8988T (cell line): Measurements from ENCODE around the gene CBX6.
"Not testable (repeated sequence)": the region's sequence is repeated elsewhere in the genome, so short reads cannot be mapped to it uniquely, and the experiment has no call there.

Experiments
- DNase-seq: peaks from one replicate; pipeline ENCODE4 v3.0.0; 2011

CBX6 gene

DNA sequence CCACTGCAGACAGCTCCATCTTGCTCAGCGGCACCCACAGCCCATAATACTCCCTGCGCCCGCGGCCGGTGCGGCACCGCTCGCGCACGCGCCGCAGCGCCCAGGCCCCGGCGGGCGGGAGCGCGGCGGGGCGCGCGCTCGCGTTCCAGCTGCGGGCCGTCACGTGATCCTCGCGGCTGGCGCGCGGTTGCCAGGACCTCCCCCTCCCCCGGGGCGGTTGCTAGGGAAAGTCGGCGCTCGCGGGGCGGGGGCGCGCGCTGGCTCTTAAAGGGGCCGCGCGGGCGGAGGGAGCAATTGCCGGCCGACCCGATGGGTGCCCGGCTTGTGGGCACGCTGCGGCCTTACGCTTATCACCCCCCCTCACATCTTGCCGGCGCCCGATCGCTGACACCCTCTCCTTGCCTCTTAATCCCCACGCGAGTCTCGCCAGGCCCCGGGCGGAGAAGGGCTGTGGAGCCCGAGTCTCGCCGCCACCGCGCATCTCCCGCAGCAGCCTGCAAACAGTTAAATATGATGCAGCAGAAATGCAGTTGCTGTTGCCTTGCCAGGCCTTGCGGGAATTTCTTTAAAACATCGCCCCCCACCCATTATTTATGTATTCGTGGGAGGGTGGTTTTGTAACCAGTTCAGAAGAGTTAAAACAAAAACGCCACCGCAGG, at the start of gene CBX6:
Gene CBX6 (minus strand): TSS at position 45 of the 659 bp plus-strand sequence. CDS start 26 bp downstream, at position 19.
- DNase-seq: peak; percentile 98

DNA sequence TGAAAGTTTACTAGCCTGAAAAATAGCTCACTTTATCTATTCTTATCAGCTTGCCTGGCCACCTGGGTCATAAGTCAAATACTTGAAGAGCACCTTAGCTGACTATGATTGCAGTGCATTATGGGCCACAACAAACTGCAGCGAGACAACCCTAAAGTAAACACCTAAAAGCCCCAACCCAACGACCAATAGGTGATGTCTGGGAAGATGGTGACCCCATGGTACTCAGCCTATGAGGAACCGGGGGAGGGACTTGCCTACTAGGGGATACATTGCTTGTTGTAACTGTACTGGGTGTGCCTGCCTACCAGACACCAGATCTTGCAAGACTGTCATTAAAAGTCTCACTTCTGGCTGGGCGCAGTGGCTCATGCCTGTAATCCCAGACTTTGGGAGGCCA, 49.8 kb upstream of the CBX6 start:
- no peak for DNase-seq

DNA sequence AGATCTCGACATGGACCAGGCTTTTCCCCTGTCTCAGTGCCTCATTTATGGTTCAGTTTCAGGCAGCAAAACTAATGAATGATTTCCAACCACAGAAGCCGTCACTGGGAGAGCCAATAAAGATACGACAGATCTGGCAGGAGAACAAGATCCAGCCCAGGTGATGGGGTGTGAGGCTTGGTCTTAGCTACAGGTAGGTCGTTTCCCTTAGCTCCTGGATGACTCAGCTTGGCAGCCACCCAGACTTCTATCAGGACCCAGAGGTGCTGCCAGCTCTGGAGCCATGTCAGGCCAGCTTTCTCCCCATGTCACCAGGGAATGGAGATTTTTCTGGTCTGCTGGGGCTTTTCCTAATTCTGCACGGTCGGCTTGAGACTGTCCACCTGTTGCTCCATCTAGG, 49.1 kb upstream of the CBX6 start:
- DNase-seq: no peak

DNA sequence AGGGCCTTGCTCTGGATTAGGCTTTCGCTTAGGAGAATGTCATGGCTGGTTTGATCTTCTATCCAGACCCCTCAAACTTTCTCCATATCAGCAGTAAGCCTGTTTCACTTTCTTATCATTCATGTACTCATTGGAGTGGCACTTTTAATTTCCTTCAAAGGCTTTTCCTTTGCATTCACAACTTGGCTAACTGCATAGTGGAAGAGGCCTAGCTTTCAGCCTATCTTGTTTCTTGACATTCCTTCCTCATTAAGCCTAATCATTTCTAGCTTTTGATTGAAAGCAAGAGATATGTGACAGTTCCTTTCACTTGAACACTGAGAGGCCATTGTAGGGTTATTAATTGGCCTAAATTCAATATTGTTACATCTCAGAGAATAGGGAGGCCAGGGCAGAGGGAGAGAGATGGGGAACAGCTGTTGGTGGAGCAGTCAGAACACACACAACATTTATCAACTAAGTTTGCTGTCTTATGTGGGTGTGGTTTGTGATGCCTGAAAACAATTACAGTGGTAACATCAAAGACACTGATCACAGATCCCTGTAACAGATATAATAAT, 47.7 kb upstream of the CBX6 start:
- no peak for DNase-seq

DNA sequence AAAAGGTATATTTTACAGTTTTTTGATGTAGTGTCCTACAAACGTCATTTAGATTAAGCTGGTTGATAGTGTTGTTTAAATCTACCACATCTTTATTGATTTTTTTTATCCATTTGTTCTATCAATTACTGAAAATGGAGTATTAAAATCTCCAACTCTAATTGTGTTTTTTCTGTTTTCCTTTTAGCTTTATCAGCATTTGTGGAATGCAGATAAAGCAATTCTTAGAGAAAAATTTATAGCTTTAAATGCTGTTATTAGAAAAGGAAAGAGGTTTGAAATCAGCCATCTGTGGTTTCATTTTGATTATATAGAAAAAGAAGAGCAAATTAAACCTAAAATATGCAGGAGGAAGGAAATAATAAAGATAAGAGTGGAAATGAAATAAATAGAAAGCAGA, 39.4 kb upstream of the CBX6 start:
- DNase-seq: no peak

DNA sequence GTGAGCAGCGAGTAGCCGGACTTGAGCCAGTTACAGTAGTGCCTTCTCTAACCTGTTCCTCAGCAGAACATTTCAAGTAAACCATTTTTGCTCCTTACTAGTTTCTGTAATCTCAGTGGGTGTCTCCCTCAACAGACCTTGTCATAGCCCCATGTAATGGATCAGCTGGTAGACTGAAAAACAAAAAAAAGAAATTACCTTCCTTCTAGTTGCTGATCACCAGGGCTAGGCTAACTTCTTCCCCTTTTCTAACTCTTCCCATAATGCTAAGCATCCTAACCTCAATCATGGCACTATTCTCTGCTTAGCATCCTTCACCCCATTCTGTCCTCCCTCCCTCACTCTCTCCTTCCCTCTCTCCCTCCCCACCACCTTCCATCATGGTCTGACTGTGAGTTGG, 35.8 kb upstream of the CBX6 start:
- DNase-seq: no peak

DNA sequence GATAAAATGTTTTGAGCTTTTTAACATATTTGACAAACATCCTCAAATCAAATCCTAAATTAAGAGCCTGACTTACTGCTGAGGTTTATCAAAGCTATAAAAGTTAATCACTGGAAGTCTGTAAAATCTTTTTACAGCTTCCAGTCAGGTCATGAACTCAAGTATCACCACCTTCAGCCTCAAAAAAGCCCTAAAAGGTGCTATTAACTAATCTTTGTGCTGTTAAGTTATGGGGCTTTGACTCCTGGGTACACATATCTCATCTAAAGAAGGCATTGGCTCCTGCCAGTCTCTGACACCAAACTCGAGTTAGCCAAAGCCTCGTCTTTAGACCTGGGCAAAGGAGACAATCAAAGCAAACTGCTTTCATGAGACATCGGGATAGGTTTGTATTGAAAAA, 34.0 kb upstream of the CBX6 start:
- DNase-seq: no peak

DNA sequence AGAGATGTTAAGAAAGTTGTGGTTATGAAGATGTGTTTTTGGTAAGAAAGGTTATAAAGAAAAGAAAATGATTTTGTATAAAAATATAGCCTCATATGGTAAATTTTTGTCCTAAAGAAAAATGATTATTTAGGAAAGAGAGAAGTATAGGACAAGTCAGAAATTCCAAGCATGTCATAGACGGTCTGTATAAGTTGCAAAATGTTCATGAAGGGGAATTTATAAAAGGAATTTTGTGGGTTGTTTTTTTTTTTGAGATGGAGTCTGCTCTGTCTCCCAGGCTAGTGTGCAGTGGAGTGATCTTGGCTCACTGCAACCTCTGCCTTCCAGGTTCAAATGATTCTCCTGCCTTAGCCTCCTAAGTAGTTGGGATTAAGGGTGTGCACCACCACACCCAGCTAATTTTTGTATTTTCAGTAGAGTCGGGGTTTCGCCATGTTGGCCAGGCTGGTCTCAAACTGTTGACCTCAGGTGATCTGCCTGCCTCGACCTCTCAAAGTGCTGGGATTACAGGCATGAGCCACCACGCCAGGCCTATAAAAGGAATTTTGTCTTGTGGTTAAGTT, 32.1 kb upstream of the CBX6 start:
- not testable (repeated sequence) for DNase-seq

DNA sequence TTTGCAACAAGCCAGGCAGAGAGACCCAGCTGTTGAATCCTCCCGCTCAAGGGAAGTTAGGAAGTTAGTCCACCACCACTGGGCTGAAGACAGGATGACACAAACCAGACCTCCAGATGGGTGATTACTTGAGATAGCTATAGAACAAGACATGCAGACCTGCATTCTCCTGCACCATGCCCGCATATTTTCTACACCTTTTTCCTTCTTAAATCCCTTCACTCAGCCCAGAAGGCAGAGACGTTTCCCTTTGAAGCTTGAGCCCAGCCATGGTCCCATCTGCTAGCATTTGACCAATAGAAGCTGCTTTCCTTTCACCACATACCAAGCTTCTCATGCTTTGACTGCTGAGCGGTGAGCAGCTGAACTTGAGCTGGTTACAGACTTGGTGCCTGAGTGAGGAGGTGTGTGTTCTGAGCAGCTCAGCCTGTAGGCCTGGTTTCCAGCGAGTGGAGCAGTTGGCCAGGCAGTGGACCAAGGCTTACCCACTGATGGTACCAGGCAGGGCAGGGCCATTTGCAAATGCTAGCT, 29.2 kb upstream of the CBX6 start:
- no peak for DNase-seq

DNA sequence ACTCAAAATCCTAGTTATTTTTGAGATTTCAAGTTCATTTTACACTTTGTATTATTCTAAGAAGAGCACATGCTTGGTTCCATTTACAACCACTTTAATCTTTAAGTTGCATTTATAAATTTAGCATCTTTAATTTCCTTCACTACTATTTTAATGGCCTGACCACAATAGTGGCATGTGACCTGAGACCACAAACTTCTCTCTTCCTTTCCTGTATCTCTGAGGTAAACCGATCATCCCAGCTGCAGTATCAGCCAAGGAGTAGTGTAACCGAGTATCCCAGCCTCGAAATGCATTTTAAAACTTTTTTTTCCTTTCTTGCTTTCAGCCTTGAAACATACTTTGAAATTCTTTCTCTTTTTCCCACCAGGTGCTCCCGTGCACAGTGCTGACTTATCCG, 28.7 kb upstream of the CBX6 start:
- no peak for DNase-seq

DNA sequence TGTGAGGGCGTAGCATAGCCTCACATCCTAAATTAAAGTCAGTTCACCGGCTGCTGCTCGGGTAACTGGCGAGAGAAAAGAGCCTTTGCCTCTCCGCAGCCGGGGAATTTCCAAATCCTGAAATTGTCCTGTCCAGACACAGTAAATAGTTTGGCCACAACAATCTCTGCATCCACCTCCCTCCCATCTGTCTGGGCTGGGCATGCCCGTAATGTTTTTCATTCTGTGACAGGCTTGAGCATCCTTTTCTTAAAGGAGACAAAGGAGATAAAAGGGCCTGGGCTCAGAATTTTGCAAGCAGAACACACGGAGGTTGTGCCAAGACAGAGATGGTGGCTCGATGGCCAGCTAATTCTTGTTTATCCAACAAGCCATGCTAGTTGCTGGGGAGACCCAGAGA, 19.2 kb upstream of the CBX6 start:
- DNase-seq: no peak

DNA sequence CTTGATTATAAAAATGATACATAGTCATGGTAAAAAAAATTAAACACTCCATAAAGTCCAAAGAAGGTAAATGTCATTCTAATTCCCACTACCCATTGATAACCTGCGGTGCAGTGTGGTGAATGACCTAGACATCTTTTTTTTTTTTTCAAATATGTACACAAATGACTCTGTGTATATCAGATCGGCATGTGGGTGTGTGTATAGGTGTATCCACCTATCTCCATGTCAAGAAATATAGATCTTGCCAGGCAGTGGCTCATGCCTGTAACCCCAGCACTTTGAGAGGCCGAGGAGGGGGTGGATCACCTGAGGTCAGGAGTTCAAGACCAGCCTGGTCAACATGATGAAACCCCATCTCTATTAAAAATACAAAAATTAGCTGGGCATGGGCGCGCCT, 18.4 kb upstream of the CBX6 start:
- no peak for DNase-seq

DNA sequence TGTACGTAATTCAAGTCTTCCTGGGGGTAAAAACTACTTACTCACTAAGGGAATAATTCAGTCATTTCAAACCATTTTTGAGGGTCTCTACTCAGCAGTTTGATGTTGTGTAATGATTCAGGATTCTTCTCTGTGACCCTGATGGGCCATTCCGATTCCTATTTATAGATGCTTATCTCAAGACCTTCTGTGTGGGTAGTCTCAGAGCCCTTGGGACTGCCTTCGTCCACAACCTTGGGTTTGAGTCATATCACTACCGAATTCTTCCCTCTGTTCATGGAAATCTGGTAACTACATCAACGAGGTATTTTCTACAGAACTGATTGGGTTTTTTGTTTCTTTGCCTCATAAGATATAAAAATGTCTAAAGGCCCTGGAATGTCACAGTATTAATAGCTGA, 14.3 kb upstream of the CBX6 start:
- no peak for DNase-seq

DNA sequence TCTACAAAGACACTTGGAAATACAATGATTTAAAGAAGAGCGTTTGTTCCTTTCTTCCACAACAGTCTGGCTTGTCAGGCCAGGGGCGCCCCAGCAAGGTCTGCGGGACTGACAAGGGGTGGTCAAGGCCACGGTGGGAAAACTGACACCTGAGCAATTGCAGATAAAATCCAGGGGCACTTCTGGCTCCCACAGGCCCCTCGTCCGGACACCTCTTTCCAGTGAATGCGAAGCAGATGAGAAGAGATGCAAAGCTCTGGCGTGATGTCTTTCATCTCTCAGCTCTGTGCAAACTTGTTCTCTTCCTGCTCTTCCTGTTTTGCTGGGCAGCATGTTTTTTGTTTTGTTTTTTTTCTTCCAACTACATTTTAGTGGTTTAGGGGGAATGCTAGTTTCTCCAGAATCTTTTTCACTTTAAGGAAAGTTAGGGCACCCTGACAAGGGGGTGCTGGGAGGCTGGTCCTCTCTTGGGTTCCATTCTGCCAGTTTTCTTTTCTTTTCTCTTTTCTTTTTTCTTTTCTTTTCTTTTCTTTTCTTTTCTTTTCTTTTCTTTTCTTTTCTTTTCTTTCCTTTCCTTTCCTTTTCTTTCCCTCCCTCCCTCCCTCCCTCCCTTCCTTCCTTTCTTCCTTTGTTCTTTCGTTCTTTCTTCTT, 11.1 kb upstream of the CBX6 start:
- no peak for DNase-seq

DNA sequence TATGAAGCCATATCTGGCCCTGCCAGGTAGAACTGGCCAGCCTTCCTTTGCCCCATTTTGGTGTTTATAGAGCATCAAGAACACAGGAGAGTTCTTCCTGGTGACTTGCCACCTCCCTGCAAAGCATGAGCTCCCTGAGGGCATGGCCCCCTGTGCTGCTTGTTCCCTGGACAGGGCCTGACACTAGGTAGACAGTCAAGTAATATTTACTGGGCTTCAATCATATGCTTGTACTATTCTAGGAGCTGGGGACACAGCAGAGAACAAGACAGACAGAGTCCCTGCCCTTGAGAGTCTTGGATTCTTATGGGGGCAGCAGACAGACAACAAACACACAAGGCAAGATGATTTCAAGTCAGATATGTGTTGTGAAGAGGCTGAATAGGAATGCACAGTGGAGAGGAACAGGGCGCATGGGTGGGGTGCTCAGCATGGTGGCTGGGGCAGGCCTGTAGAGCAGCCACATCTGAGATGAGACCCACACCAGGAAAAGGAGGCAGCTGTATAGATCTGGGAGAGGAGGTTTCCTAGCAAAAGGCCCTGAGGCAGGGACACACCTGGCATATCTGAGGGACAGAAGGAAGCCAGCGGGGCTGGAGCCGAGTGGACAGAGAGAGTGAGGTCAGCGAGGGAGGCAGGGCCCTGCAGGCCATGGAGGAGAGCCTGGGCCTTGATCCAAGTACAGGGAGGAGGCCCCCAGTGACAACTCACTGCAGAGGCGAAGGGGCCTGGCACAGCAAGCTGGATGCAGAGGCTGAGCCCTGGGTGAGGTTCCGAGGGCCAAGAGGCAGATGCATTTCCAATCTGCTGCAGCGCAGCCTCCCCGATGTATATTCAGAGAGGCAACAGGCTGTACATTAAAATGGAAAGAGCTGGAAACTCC, 10.2 kb upstream of the CBX6 start:
- DNase-seq: no peak

DNA sequence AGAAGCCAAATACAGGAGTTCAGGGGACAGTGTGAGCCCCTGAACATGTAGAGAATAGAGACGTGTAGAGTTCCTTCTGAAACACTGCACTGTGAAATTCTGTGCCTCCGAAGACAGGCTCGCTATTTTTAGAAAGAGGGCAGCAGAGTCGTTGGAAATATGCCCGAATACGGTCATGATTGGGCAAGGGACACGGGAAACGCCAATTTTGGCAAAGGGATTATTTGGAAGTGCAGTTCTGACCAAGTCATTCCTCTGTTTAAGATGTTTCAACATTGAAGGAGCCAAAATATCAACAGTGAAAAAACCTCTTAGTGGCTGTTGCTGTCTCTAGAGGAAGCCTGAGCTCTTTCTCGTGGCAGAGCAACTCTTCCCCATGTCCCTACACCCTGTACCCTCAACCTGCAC, 9.5 kb upstream of the CBX6 start:
- no peak for DNase-seq

DNA sequence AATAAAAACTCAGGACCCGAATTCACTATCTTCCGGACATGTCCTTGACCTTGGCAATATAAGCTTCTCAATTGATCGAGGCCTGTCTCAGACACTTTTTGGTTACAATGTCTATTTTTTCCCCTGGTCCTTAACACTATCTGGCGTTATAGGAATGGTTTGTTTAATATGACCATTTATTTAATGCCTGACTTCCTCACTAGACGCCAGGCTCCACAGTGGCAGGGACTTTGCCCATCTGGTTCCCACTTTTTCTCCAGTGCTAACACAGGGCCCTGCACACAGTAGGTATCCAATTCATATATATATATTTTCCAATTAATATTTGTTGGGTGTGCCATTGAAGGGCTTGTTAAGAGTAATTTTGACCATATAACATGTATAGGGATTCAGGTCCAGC, 7.9 kb upstream of the CBX6 start:
- DNase-seq: no peak

DNA sequence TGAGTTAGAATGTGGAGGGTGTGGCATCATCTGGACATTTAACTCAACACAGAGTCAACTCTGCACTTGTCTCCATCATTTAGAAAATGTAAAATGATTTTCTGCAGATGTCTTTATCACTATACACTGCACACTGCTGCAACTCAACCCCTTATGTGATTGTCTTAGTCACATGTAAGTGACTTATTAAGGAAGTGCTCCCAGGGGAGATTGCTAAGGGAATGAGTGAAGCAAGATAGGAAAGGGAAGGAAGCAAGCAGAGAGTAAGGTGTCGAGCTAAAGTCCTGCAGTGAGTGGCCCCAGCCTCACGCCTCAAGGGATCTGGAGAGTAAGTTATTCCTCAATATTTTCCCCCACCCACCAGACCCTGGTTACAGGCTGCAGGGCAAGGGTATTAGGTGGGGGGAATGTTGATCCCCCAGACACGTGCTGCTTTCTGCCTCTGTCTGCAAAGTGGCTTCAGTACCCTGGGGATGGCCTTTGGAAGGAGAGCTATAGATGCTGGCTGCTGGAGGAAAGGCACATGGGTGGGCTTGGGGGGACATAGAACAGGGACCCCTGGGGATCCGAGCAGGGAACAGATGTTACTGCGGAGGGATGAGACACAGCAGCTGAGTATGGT, 7.2 kb upstream of the CBX6 start:
- no peak for DNase-seq

DNA sequence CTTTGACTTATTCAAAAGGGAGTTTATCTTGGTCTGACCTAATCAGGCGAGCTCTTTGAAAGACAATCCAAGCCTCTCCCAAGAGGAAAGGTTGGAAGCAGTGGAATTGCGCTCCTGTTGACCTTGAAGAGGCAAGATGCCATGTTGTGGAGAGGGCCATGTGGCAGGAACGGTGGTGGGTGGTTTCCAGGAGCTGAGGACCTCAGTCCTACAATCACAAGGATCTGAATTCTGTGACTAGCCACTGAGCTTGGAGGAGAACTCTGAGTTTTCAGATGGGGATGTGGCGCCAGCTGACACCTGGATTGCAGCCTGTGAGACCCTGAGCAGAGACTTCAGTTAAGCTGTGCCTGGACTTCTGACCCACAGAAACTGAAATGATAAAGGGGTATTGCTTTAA, 6.0 kb upstream of the CBX6 start:
- no peak for DNase-seq

DNA sequence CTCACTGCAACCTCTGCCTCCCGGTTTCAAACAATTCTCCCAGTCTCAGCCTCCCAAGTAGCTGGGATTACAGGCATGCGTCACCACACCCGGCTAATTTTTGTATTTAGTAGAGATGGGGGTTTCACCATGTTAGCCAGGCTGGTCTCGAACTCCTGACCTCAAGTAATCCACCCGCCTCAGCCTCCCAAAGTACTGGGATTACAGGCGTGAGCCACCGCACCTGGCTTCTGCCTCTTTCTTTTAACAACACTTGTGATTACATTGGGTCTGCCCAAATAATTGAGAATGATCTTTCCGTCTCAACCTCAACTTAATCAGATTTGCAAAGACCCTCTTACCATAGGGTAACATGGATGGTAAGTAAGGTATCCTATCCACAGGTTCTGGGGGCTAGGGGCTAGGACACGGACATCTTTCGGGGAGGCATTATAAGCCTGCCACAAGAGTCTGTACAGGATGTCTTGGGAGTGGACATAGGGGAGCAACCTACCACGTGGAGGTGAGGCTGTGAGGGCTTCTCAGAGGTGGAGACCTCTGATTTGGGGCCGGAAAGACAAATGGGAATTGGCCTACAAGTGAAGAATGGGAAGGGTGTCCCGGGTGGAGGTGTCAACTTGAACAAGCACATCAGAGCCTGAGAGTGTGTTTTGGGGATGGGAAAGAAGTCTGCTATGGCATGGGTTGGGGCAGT, 2.7 kb upstream of the CBX6 start:
- no peak for DNase-seq

DNA sequence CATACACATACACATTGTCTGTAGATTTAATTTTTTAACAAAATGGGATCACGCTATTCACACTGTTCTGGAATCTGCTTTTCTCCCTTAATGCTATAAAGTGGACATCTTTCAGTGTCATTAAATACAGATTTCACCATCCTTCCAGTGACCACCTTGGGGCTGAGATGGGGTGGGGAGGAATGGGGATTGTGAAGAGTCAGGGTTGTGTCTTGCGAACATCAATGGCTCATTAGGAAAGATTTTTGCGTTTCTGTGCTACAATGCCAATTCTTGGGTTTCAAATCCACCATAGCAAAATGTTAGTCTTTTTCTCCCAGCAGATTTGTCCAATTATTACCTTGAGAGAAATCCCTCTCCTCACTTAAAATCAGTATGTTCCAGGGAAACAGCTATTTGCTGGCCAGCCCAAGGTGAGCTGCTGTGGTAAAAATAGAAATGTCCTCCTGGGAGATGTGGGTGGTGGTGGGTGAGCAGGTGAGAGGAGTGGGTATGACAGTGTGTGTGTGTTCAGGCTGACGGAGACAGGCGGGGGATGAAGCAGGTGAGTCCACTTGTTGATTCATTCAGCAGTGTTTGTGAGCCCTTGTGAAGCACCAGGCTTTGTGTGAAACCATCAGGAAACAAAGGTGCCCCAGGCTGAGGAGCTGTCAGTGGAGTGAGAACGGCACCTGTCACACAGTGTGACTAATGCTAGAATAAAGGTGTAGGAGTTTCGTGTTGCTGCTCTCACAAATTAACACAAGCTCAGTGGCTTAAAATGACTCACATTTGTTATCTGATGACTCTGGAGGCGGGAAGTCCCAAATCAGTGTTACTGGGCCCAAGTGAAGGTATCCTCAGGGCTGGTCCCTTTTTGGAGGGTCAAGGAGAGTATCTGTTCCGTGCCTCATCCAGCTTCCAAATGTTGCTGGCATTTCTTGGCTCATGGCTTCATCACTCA, 1.7 kb upstream of the CBX6 start:
- DNase-seq: no peak
